AG09309 (cell line): ENCODE results near the gene IGSF10.

Experiments used
- DNase-seq: peaks from one replicate; pipeline ENCODE4 v3.0.0-alpha.2; 2010; ENCODE audit warnings: low read depth
- H3K4me3 ChIP-seq: 2 replicates; pipeline ENCODE4 v1.5.1; 2011; ENCODE audit warnings: mild to moderate bottlenecking, low read depth, low read length, moderate library complexity; ENCODE audit not compliant: control insufficient read depth
- CTCF ChIP-seq: IDR thresholded peaks from 2 replicates; pipeline ENCODE4 v1.5.1; 2011; ENCODE audit warnings: mild to moderate bottlenecking, low read depth, low read length, inconsistent platforms; ENCODE audit not compliant: insufficient read depth, control insufficient read depth; ENCODE audit errors: missing control alignments

Gene IGSF10

GRCh38 chr3:151445273-151446001 lies 15.4 kb downstream of the IGSF10 start:
- DNase-seq = peak; percentile 96
- H3K4me3 ChIP-seq = no peak overlapping the region
- TF ChIP-seq CTCF = no peak

- TF ChIP-seq CTCF = no peak
- H3K4me3 ChIP-seq = no peak overlapping the region
- DNase-seq = no peak
Observed at GRCh38 chr3:151443583-151443982, 17.3 kb downstream of the IGSF10 start.

- no peak for DNase-seq
Observed at GRCh38 chr3:151440940-151441339, 19.9 kb downstream of the IGSF10 start.

GRCh38 chr3:151439652-151440125 lies 21.2 kb downstream of the IGSF10 start:
- no peak overlapping the region for H3K4me3 ChIP-seq
- peak; percentile 75 for TF ChIP-seq CTCF
- DNase-seq = peak; percentile 61

More at GRCh38 chr3:151440940-151441339, 19.9 kb downstream of the IGSF10 start:
- no peak for TF ChIP-seq CTCF
- no peak overlapping the region for H3K4me3 ChIP-seq

- H3K4me3 ChIP-seq = no peak overlapping the region
- DNase-seq = no peak
- TF ChIP-seq CTCF = no peak
Observed at GRCh38 chr3:151437906-151438305, 23.0 kb downstream of the IGSF10 start.

GRCh38 chr3:151436675-151437446 lies 24.0 kb downstream of the IGSF10 start:
- H3K4me3 ChIP-seq = no peak overlapping the region
- TF ChIP-seq CTCF = no peak
- DNase-seq = no peak
